SK-MEL-5 (cell line): ENCODE results near the gene KRT72. TPM values are rescaled to one million over a fixed set of nuclear protein-coding genes. Genes with fewer than 3 reads are reported as not detected.

Experiments
- DNase-seq: peaks from one replicate; pipeline ENCODE4 v3.0.0-alpha.2; 2016; ENCODE audit warnings: low read depth, low spot score
- in situ Hi-C: cut with HindIII; loops from 2 replicates; pipeline ENCODE4 v1.10.0; 2016; ENCODE audit warnings: low sequenced_read_pairs, high pct_unique_total_duplicates, low pct_unique_long_range_greater_than_20kb
- total RNA-seq: library from RNA; depleted of rRNA; stranded (reverse); fragments of >200 nt; shearing (Covaris generic); gene quantifications from 2 replicates; pipeline ENCODE4 v1.2.3, GENCODE V29; 2014

KRT72 gene
- total RNA-seq, 1 experiment from 2014 or later, result not detected

GRCh38 chr12:52614381-52615207, 13.3 kb upstream of the KRT72 start:
- in situ Hi-C loops, result no loop called here
- no peak for DNase-seq

- in situ Hi-C loops, result no loop called here
- no peak for DNase-seq
Observed at GRCh38 chr12:52613384-52614030, 12.2 kb upstream of the KRT72 start.

- DNase-seq, result no peak
- in situ Hi-C loops, result no loop called here
Observed at GRCh38 chr12:52612431-52613383, 11.4 kb upstream of the KRT72 start.

- DNase-seq, result no peak
Observed at GRCh38 chr12:52611080-52611468, 9.8 kb upstream of the KRT72 start.

GRCh38 chr12:52608826-52609630, 7.8 kb upstream of the KRT72 start:
- in situ Hi-C loops, result no loop called here
- DNase-seq, result no peak

More at GRCh38 chr12:52611080-52611468, 9.8 kb upstream of the KRT72 start:
- in situ Hi-C loops, result no loop called here

GRCh38 chr12:52608161-52608560, 6.9 kb upstream of the KRT72 start:
- DNase-seq, result no peak
- in situ Hi-C loops, result no loop called here

GRCh38 chr12:52607314-52607713, 6.1 kb upstream of the KRT72 start:
- in situ Hi-C loops, result no loop called here
- no peak for DNase-seq

GRCh38 chr12:52606581-52607218, 5.4 kb upstream of the KRT72 start:
- DNase-seq, result no peak
- in situ Hi-C loops, result no loop called here

GRCh38 chr12:52606096-52606495, 4.8 kb upstream of the KRT72 start:
- no peak for DNase-seq
- in situ Hi-C loops, result no loop called here

GRCh38 chr12:52605542-52605941, 4.3 kb upstream of the KRT72 start:
- no peak for DNase-seq
- in situ Hi-C loops, result no loop called here

- DNase-seq, result no peak
- in situ Hi-C loops, result no loop called here
Observed at GRCh38 chr12:52604859-52605258, 3.6 kb upstream of the KRT72 start.

GRCh38 chr12:52603314-52603713, 2.1 kb upstream of the KRT72 start:
- DNase-seq, result no peak
- in situ Hi-C loops, result no loop called here

- DNase-seq, result no peak
- in situ Hi-C loops, result no loop called here
Observed at GRCh38 chr12:52602552-52602951, 1.3 kb upstream of the KRT72 start.

GRCh38 chr12:52601671-52602070, 408 bp upstream of the KRT72 start:
- DNase-seq, result no peak
- in situ Hi-C loops, result no loop called here

- no peak for DNase-seq
- in situ Hi-C loops, result no loop called here
Observed at GRCh38 chr12:52600475-52600874, 788 bp downstream of the KRT72 start.

GRCh38 chr12:52600071-52600470, 1.2 kb downstream of the KRT72 start:
- in situ Hi-C loops, result no loop called here
- DNase-seq, result no peak

GRCh38 chr12:52598966-52599365, 2.3 kb downstream of the KRT72 start:
- DNase-seq, result no peak
- in situ Hi-C loops, result no loop called here
